Limb (tissue), 2 donors: ENCODE results near the gene MGRN1.

ENCODE experiments used
- DNase-seq, 2 donors: peaks; one replicate each; pipeline ENCODE4 v3.0.0-alpha.2; 2016; ENCODE audit errors: extremely low spot score in 2 of 2

MGRN1 gene

DNA sequence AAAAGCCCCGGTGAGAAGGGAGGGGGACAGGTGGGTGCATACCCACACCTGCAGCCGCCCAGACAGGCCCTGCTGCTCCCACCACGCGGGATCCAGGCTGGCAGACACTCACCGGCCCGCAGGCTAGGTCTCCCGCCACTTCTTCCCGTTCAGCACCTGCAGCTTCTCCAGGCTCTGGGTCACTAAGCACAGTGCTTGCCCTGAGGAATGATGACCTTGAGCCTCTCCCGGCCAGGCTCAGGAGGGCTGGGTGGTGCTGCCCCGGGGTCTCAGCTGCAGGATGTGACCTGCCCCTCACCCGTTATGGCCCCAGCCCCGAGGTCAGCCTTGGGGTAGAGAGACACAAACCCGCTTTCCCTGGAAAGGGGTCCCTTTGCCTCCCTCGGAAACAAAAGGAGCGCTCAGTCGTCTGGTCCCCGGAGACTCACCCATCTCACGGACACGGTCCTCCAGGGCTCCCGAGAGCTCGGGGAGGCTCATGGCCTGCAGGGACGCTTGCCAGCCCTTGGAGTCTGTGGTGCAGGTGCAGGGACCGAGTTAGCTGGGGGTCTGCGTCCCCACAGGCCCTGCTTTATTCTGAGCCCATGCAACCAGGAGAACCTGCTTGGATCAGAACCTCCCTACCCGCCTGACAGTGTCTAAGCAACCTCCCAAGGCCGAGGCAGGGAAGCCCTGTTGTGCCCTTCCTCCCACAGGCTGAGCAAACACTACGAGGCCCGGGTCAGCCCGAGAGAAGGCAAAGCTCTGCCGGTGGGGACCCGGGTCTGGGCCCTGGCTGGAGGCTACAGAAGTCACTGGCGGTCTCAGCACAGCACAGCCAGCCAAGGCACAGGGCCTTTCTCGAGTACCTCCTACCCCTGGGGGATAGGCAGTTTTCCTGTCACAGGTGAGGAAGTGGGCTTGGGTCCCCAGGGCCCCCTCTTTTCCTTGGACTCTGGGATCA, 72.5 kb downstream of the MGRN1 start:
- DNase-seq, result no peak

GRCh38 chr16:4697848-4698291, 73.2 kb downstream of the MGRN1 start:
- no peak for DNase-seq

- DNase-seq, result no peak
These were observed 73.9 kb downstream of the MGRN1 start for GRCh38 chr16:4698321-4699045.

GRCh38 chr16:4699046-4699556, 74.5 kb downstream of the MGRN1 start:
- DNase-seq, result no peak

- DNase-seq, result no peak
These were observed 75.9 kb downstream of the MGRN1 start for GRCh38 chr16:4700380-4700996.

GRCh38 chr16:4700997-4701743, 76.5 kb downstream of the MGRN1 start:
- DNase-seq, result no peak

- no peak for DNase-seq
These were observed 77.3 kb downstream of the MGRN1 start for GRCh38 chr16:4701791-4702465.

DNA sequence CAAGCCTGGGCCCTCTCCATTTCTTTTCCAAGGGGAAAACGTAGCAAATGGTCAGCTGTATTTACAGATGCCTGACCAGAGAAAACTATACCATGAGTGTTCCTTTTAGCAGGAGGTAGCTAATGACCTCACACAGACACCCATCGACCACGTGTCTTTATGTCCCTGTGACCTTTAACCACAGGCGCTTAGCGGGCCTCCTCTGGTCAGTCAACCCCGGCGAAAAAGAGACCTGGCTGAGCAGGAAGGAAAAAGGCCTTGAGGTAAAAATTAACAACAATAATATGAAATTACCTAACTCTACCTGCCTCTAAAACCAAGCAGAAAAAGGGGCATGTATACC, 77.8 kb downstream of the MGRN1 start:
- DNase-seq, result no peak

DNA sequence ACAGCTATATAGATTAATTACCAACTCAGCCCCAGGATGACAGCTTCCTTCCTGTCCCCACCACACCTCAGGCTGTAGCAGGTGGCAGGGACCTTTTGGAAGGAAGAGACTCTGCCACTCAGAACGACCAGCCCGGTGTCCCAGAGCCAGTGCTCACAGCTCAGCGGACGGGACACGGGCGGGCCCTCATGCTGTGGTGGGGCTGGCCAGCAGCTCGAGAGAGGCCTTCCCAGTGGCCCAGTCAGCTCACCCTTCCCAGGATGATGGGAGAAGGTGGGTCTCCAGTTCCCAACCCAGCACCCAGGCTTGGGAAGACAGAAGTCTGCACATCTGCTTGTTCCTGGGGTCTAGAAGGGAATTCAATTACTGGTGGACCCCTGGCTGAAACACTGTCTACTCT, 79.3 kb downstream of the MGRN1 start:
- DNase-seq, result no peak

GRCh38 chr16:4704491-4704890, 79.9 kb downstream of the MGRN1 start:
- DNase-seq, result no peak

DNA sequence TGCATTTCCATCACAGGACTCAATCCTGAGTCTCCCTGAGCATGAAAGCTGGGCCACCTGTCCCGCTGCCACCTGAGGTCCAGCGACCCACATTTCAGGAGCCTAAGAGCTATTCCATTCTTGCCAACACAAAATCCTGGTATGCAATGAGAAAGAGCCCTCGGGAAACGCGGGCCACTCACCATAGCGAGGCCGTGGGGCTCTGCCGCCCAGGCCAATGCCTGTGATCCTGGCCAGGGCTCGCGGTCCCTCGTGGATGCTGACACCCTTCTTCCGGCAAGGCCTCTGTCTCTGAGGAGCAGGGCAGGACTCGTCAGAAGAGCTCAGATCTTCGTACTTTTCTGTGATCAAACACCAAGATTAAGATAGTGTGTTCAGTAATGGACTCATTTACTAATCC, 80.3 kb downstream of the MGRN1 start:
- no peak for DNase-seq

DNA sequence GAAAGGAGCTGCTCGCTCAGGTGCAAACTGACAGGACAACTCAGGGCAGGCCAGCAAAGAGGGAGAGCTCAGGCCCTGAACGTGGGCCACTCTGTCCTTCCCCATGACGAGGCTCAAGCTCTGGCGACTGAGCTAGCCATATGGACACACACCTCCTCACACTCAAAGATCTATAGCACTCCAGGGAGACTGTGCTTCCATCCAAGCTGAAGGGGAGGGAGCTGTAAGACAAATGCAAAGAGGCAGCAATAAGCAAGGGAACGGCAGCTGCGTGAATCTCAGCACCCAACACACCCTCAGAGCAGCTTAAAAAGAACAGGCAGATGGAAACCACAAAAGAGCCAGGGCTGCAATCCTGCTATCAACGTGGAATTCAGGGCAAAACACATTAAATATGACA, 82.2 kb downstream of the MGRN1 start:
- DNase-seq, result no peak

DNA sequence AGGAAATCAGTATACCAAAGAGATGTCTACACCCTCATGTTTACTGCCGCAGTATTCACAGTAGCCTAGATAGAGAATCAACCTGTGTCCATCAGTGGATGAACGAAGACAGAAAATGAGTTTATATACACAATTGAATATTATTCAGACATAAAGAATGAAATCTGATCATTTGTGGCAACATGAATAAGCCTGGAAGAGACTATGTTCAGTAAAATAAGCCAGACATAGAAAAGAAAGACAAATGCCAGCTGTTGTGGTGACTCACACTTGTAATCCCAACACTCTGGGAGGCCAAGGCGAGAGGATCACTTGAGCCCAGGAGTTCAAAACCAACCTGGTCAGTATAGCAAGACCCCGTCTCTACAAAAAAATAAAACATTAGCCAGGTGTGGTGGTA, 84.9 kb downstream of the MGRN1 start:
- DNase-seq, result no peak

DNA sequence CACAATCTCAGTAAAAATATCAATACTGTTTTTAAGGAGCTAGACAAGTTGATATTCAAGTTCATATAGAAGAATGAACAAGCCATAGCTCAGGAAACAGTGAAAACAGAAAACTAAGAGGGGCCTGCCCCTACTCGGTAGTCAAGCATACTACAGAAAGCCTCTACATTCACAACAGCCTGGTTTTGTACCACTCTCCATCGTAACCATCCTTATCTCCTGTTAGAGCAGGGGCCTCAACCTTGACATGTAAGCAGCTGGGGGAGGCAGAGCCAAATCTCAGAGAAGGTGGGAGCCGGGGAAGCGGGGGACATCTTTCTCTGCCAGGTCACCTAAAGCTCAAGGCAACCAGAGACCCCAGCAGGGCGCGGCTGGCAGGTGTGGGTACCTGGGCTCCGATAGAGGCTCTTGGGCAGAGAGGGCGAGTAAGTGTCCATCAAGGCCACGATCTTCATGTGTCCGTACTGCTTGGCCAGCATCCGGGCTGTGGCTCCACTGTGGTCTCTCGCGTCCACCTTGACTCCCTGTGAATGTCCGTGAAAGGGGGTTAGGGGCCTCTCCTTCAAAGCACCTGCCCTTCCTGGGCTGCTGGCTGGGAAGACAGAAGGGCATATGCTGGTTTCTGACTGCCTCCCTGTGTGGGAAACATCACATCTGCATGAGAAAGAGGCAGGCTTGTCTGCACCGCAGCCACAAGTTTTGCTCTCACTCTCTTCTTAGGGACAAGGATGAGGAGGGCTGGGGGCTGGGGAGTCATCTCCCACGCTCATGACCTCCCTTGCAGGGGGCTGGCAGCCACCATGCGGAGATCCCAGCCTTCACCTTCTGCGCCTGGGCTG, 89.3 kb downstream of the MGRN1 start:
- DNase-seq, result no peak

DNA sequence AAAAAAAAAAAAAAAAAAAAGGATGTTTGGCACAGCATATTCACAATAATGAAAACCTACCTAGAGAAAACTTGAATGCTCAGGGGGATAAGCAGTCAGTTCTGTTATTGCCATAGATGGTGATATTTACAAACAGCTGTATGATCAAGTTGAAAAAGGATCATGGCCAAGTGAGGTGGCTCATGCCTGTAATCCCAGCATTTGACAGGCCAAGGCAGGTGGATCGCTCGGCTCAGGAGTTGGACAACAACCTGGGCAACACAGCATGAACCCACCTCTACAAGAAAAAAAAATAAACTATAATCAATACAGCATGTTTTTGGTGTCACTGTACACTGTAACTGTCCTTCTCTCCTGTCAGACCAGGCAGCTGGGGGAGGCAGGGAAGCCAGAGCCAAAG, 90.4 kb downstream of the MGRN1 start:
- DNase-seq, result no peak

- no peak for DNase-seq
These were observed 93.8 kb downstream of the MGRN1 start for GRCh38 chr16:4718466-4718865.

DNA sequence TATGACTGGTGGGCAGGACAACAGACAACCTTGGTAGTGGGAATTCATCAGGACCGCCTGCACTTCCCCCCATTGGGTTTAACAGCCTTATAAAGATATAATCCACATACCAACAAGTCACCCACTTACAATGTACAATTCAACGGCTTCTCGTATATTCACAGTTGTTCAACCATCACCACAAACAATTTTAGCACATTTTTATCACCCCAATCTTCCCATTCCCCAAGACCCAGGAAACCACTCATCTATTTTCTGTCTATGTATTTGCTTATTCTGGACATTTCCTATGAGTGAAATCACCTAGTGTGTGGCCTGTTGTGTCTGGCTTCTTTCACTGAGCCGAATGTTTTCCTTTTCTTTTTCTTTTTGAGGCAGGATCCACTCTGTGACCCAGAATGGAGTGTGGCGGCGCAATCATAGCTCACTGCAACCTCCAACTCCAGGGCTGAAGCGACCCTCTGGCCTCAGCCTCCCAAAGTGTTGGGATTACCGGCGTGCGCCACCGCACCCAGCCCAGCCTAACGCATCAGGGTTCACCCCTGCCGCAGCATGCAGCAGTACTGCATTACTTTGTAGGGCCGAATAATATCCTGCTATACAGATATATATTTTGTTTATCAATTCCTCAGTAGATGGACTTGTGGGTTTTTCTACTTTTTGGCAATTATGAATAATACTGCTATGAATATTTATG, 98.6 kb downstream of the MGRN1 start:
- no peak for DNase-seq

- no peak for DNase-seq
These were observed 100.1 kb downstream of the MGRN1 start for GRCh38 chr16:4724661-4725270.

DNA sequence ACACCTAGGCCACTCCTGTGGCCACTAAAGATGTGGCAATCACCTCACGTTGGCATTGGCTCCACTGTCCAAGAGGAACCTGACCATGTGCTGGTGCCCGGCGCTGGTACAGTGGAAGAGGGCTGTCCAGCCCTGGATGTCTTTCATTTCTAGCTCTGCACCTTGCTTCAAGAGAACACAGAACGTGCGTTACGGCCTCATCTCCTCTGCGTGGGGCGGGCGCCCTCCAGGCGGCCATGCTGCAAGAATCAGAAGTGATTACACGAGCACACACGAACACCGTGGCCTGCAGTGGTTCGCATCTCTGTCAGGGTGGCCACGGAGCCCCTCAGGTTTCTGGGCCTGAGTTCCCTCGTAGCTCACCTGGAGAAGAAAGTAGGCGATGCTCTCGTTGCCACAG, 102.0 kb downstream of the MGRN1 start:
- no peak for DNase-seq
